GM18909 (cell line): ENCODE data around the gene TMEM132A.
"Not testable (repeated sequence)": the region's sequence is repeated elsewhere in the genome, so short reads cannot be mapped to it uniquely, and the experiment has no call there.

Experiments used
- ATAC-seq: cut with Tn5 transposase; IDR thresholded peaks from one replicate; pipeline ENCODE4 v1.9.1; 2021; ENCODE audit warnings: mild to moderate bottlenecking; ENCODE audit not compliant: unreplicated experiment, poor library complexity

TMEM132A gene

GRCh38 chr11:60951904-60952741, 27.9 kb downstream of the TMEM132A start, which contains the start of gene SLC15A3:
SLC15A3 (minus strand) TSS chr11:60952176; CDS start chr11:60951551, 625 bp downstream.
- peak; percentile 81 for ATAC-seq

- ATAC-seq = no peak
Measured at GRCh38 chr11:60952742-60953170, 28.5 kb downstream of the TMEM132A start.

- ATAC-seq = no peak
Measured at GRCh38 chr11:60953781-60954180, 29.5 kb downstream of the TMEM132A start.

GRCh38 chr11:60954421-60954820, 30.2 kb downstream of the TMEM132A start:
- ATAC-seq = no peak

- ATAC-seq = no peak
Measured at GRCh38 chr11:60955571-60955970, 31.3 kb downstream of the TMEM132A start.

- ATAC-seq = no peak
Measured at GRCh38 chr11:60957188-60957587, 32.9 kb downstream of the TMEM132A start.

- ATAC-seq = no peak
Measured at GRCh38 chr11:60959431-60959830, 35.2 kb downstream of the TMEM132A start.

GRCh38 chr11:60960405-60960804, 36.1 kb downstream of the TMEM132A start:
- no peak for ATAC-seq

GRCh38 chr11:60964801-60965200, 40.5 kb downstream of the TMEM132A start:
- no peak for ATAC-seq

GRCh38 chr11:60966890-60967289, 42.6 kb downstream of the TMEM132A start:
- ATAC-seq = no peak

- no peak for ATAC-seq
Measured at GRCh38 chr11:60968223-60968622, 44.0 kb downstream of the TMEM132A start.

- no peak for ATAC-seq
Measured at GRCh38 chr11:60970369-60970774, 46.1 kb downstream of the TMEM132A start.

GRCh38 chr11:60970890-60971289, 46.6 kb downstream of the TMEM132A start:
- no peak for ATAC-seq

GRCh38 chr11:60971520-60971919, 47.3 kb downstream of the TMEM132A start, which contains the start of gene CD6:
CD6 (plus strand) TSS chr11:60971680; CDS start chr11:60971866, 186 bp downstream.
- no peak for ATAC-seq

GRCh38 chr11:60972182-60973030, 48.1 kb downstream of the TMEM132A start:
- no peak for ATAC-seq

- no peak for ATAC-seq
Measured at GRCh38 chr11:60973699-60974098, 49.4 kb downstream of the TMEM132A start.

GRCh38 chr11:60974316-60974715, 50.1 kb downstream of the TMEM132A start:
- not testable (repeated sequence) for ATAC-seq

GRCh38 chr11:60974726-60975125, 50.5 kb downstream of the TMEM132A start:
- ATAC-seq = no peak

- no peak for ATAC-seq
Measured at GRCh38 chr11:60977224-60977623, 53.0 kb downstream of the TMEM132A start.

- ATAC-seq = no peak
Measured at GRCh38 chr11:60977836-60978235, 53.6 kb downstream of the TMEM132A start.
